Measurements from ENCODE around the gene SPAG17. TPM values are rescaled to one million over a fixed set of nuclear protein-coding genes. Genes with fewer than 3 reads are reported as not detected.

Gene SPAG17
- total RNA-seq, 1 donor from 2014 or later, result 0.12 TPM

DNA sequence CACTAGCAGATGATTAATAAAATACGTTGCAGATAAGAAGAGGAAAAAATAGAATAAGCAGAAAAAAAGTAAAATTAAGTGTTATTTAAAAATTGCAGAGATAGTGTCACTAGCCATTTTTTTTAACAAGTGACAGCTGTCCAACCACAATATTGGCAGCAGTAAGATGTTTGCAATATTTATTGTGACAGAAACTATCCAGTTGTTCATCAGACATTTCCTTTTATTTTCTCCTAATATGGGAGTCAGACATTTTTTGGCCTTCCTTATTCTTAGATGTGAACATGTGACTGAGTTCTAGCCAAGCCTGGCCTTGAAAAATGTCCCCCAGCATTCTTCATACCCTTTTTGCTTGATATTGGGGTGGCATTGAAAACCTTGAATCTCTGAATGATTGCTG lies 3.4 kb upstream of the SPAG17 start:
- Histone ChIP-seq H3K4me3 (no peak overlapping the region), H3K27ac (no peak overlapping the region), H3K4me1 (peaks cover 4% of the 10 kb centered on the region), H3K9me3 (peaks cover 6% of the 10 kb centered on the region), H3K36me3 (no peaks in the 10 kb centered on the region), H3K27me3 (no peaks in the 10 kb centered on the region)
- no peak for ATAC-seq
- no peak for TF ChIP-seq CTCF (IDR thresholded peaks at IDR 0.05)
- DNase-seq, result no peak
- intact Hi-C loops (cut with DNase I), result no loop called here

DNA sequence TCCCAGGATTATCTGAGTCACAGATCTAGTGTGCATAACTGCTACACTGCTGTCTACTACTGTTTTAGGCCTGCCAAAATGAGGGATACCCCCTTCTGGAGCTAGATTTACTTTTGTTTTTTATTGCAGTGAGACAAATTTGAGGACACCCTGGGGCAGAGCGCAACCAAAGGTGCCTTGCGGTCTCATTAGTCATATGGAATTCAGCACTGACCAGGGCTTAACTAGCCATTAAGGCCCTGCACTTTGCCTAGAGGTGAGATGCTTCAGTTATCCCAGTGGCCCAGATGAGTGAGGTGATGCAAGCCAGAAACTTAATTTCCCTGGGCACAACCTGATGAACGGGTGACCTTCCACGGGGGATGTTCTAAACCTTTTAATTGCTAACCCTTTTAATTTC lies 998 bp upstream of the SPAG17 start:
- H3K9me3 ChIP-seq, result no peaks in the 10 kb centered on the region

GRCh38 chr1:118184739-118185083 lies 317 bp downstream of the SPAG17 start:
- intact Hi-C loops (cut with DNase I), result no loop called here
- no peak for TF ChIP-seq CTCF (IDR thresholded peaks at IDR 0.05)

More for the DNA sequence above, 998 bp upstream of the SPAG17 start:
- ATAC-seq (no peak), DNase-seq (no peak)
- intact Hi-C loops (cut with DNase I), result no loop called here
- Histone ChIP-seq H3K36me3 (no peaks in the 10 kb centered on the region), H3K4me3 (no peak overlapping the region), H3K4me1 (peaks cover 4% of the 10 kb centered on the region), H3K27me3 (no peaks in the 10 kb centered on the region), H3K27ac (no peak overlapping the region)
- no peak for TF ChIP-seq CTCF (IDR thresholded peaks at IDR 0.05)

GRCh38 chr1:118183586-118183985 lies 1.4 kb downstream of the SPAG17 start:
- ATAC-seq (no peak), DNase-seq (no peak)
- H3K27me3 ChIP-seq, result no peaks in the 10 kb centered on the region
- H3K9me3 ChIP-seq, result no peaks in the 10 kb centered on the region
- no peaks in the 10 kb centered on the region for H3K36me3 ChIP-seq
- intact Hi-C loops (cut with DNase I), result no loop called here
- H3K27ac ChIP-seq, result no peak overlapping the region
- TF ChIP-seq CTCF (IDR thresholded peaks at IDR 0.05), result no peak
- H3K4me1 ChIP-seq, result no peaks in the 10 kb centered on the region
- no peak overlapping the region for H3K4me3 ChIP-seq

More at GRCh38 chr1:118184739-118185083, 317 bp downstream of the SPAG17 start:
- ATAC-seq (no peak), DNase-seq (no peak)
- no peak overlapping the region for H3K27ac ChIP-seq
- H3K4me3 ChIP-seq, result peak overlapping the region; percentile 34
- no peaks in the 10 kb centered on the region for H3K36me3 ChIP-seq
- H3K4me1 ChIP-seq, result peaks cover 4% of the 10 kb centered on the region
- H3K27me3 ChIP-seq, result no peaks in the 10 kb centered on the region
- no peaks in the 10 kb centered on the region for H3K9me3 ChIP-seq

DNA sequence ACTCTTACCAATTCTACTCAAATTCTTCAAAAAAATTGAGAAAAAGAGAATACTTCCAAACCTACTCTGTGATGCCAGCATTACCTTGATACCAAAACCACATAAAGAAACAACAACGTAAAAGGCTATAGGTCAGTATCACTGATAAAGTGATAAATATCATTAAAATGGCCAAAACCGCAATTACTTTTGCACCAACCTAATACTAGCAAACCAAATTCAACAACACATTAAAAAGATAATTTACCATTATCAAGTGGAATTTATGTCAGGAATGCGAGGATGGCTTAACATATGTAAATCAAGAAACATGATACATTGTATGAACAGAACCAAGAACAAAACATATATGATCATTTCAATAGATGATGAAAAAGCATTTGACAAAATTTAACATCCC lies 7.0 kb downstream of the SPAG17 start:
- ATAC-seq (no peak), DNase-seq (no peak)
- Histone ChIP-seq H3K27ac (no peak overlapping the region), H3K36me3 (no peaks in the 10 kb centered on the region), H3K27me3 (no peaks in the 10 kb centered on the region), H3K4me1 (no peaks in the 10 kb centered on the region), H3K4me3 (no peak overlapping the region), H3K9me3 (no peaks in the 10 kb centered on the region)
- TF ChIP-seq CTCF (IDR thresholded peaks at IDR 0.05), result no peak
- intact Hi-C loops (cut with DNase I), result no loop called here

GRCh38 chr1:118169016-118169415 lies 16.0 kb downstream of the SPAG17 start:
- Histone ChIP-seq H3K4me1 (no peaks in the 10 kb centered on the region), H3K27ac (no peak overlapping the region), H3K36me3 (no peaks in the 10 kb centered on the region), H3K27me3 (no peaks in the 10 kb centered on the region), H3K9me3 (no peaks in the 10 kb centered on the region), H3K4me3 (no peak overlapping the region)
- no peak for DNase-seq
- TF ChIP-seq CTCF (IDR thresholded peaks at IDR 0.05), result no peak
- intact Hi-C loops (cut with DNase I), result no loop called here
- ATAC-seq, result no peak

Measured in upper lobe of right lung (tissue), 1 donor.